ENCODE results near the gene OSGEP.
A peak's percentile ranks its signal among the peaks of the same experiment; 100 is the strongest.

Gene OSGEP

DNA sequence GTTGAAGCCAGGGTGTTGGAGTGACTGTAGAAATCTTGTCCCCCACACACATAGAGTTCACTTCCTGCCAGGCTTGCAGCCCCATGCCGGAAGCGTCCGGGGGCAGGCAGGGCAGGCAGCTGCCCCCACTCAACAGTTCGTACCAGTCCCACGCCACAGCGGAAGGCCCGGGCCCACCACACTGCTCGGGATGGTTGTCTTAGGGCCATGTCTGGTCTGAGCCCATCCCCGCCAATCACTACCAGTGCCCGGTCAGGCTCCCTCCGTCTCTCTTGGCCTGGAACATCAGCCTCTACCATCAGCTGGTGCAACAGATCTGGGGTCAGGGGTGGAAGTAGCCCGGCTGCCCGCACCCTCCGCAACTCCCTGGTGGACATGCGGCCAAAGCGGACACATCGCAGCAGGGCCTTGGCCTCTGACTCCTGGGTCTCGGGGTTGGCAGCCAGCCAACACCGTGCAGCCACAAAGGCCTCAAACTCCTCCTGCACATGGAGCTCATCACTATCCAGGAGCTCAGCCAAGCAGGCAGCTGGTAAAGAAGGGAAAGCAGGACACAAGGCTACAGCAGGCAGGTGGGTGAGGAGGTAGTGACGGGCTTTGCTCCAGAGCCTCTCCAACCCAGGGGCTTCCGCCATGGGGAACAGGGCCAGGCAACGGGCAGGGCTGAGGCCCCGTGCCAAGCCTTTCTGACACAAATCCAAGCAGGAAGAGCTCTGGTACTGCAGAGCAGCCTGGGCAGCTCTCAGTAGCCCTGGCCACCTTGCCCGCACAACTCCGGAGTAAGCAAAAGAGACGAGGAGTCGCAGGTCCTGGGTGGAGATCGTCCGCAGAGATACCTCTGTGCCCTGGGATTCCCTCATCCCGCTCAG lies 24.6 kb downstream of the OSGEP start:
- no peak for DNase-seq (ENCODE audit: low read depth in 1 of 2, low spot score in 1 of 2)
- TF ChIP-seq GABPA (IDR thresholded peaks at IDR 0.05; ENCODE audit: low read depth) (no peak), SPI1 (IDR thresholded peaks at IDR 0.05; ENCODE audit: borderline replicate concordance, low read depth) (no peak), POLR2AphosphoS5 (IDR thresholded peaks at IDR 0.05; ENCODE audit: low read depth) (no peak)
- TF ChIP-seq, protein P1, sequence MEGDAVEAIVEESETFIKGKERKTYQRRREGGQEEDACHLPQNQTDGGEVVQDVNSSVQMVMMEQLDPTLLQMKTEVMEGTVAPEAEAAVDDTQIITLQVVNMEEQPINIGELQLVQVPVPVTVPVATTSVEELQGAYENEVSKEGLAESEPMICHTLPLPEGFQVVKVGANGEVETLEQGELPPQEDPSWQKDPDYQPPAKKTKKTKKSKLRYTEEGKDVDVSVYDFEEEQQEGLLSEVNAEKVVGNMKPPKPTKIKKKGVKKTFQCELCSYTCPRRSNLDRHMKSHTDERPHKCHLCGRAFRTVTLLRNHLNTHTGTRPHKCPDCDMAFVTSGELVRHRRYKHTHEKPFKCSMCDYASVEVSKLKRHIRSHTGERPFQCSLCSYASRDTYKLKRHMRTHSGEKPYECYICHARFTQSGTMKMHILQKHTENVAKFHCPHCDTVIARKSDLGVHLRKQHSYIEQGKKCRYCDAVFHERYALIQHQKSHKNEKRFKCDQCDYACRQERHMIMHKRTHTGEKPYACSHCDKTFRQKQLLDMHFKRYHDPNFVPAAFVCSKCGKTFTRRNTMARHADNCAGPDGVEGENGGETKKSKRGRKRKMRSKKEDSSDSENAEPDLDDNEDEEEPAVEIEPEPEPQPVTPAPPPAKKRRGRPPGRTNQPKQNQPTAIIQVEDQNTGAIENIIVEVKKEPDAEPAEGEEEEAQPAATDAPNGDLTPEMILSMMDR (IDR thresholded peaks at IDR 0.05; ENCODE audit: insufficient read depth, low read length) = no peak
- TF ChIP-seq, protein P2, sequence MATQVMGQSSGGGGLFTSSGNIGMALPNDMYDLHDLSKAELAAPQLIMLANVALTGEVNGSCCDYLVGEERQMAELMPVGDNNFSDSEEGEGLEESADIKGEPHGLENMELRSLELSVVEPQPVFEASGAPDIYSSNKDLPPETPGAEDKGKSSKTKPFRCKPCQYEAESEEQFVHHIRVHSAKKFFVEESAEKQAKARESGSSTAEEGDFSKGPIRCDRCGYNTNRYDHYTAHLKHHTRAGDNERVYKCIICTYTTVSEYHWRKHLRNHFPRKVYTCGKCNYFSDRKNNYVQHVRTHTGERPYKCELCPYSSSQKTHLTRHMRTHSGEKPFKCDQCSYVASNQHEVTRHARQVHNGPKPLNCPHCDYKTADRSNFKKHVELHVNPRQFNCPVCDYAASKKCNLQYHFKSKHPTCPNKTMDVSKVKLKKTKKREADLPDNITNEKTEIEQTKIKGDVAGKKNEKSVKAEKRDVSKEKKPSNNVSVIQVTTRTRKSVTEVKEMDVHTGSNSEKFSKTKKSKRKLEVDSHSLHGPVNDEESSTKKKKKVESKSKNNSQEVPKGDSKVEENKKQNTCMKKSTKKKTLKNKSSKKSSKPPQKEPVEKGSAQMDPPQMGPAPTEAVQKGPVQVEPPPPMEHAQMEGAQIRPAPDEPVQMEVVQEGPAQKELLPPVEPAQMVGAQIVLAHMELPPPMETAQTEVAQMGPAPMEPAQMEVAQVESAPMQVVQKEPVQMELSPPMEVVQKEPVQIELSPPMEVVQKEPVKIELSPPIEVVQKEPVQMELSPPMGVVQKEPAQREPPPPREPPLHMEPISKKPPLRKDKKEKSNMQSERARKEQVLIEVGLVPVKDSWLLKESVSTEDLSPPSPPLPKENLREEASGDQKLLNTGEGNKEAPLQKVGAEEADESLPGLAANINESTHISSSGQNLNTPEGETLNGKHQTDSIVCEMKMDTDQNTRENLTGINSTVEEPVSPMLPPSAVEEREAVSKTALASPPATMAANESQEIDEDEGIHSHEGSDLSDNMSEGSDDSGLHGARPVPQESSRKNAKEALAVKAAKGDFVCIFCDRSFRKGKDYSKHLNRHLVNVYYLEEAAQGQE (IDR thresholded peaks at IDR 0.05; ENCODE audit: insufficient replicate concordance, low read depth) = no peak
- Histone ChIP-seq H3K27me3 (ENCODE audit: insufficient read depth, poor library complexity, severe bottlenecking) (no peaks in the 10 kb centered on the region), H3K27ac (replicated peaks) (no peak overlapping the region), H3K4me3 (replicated peaks; ENCODE audit: insufficient read depth, low read length) (no peak overlapping the region)

DNA sequence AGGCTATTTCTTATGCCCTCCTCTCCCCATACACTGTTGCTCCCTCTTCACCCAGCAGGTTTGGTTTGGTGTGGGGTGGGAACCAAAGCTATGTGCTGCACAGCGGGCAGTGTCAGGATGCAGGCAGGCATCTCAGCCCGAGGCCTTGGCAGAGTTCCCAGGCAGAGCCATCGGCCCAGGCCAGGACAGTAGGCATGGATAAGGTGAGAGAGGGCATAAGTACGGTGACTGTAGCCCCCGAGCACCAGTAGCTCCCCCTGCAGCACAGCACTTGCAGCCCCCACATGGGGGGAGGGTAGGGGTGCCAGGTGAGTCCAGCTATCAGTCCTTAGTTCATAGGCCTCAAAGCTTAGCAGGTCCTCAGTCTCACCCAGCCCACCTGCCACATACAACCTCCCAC lies 25.8 kb downstream of the OSGEP start:
- Histone ChIP-seq H3K27ac (replicated peaks) (peak overlapping the region; percentile 85), H3K4me3 (replicated peaks; ENCODE audit: insufficient read depth, low read length) (no peak overlapping the region), H3K27me3 (ENCODE audit: insufficient read depth, poor library complexity, severe bottlenecking) (no peaks in the 10 kb centered on the region)
- DNase-seq (ENCODE audit: low read depth in 1 of 2, low spot score in 1 of 2) = no peak
- TF ChIP-seq, protein P1 (IDR thresholded peaks at IDR 0.05; ENCODE audit: insufficient read depth, low read length) = no peak
- TF ChIP-seq GABPA (IDR thresholded peaks at IDR 0.05; ENCODE audit: low read depth) (no peak), POLR2AphosphoS5 (IDR thresholded peaks at IDR 0.05; ENCODE audit: low read depth) (no peak), SPI1 (IDR thresholded peaks at IDR 0.05; ENCODE audit: borderline replicate concordance, low read depth) (no peak)
- TF ChIP-seq, protein P2 (IDR thresholded peaks at IDR 0.05; ENCODE audit: insufficient replicate concordance, low read depth) = no peak

DNA sequence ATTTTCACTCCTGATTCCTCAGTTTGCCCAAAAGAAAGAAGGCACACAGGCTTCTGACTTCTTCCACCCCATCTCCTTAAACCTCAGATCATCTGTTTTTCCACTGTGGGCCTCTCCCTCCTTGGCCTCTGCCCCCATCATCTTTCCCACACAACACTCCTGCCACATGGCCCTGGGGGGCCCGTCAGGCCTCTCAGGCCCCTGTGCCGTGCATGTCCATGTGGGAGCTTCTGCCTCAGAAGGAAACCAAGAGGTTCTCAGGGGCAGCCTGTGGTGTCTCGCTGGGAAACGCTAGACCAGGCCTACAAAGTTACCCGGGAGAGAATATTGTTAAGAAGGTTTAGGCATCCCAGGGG lies 26.6 kb downstream of the OSGEP start:
- DNase-seq (ENCODE audit: low read depth in 1 of 2, low spot score in 1 of 2) = no peak
- peak overlapping the region; percentile 34 for H3K4me3 ChIP-seq (replicated peaks; ENCODE audit: insufficient read depth, low read length)
- H3K27ac ChIP-seq (replicated peaks) = peak overlapping the region; percentile 85
- TF ChIP-seq SPI1 (IDR thresholded peaks at IDR 0.05; ENCODE audit: borderline replicate concordance, low read depth) = no peak
- TF ChIP-seq, protein P1 (IDR thresholded peaks at IDR 0.05; ENCODE audit: insufficient read depth, low read length) = no peak
- no peak for TF ChIP-seq GABPA (IDR thresholded peaks at IDR 0.05; ENCODE audit: low read depth)
- TF ChIP-seq POLR2AphosphoS5 (IDR thresholded peaks at IDR 0.05; ENCODE audit: low read depth) = no peak
- TF ChIP-seq, protein P2 (IDR thresholded peaks at IDR 0.05; ENCODE audit: insufficient replicate concordance, low read depth) = no peak
- H3K27me3 ChIP-seq (ENCODE audit: insufficient read depth, poor library complexity, severe bottlenecking) = no peaks in the 10 kb centered on the region

Data from HL-60 (cell line).